ENCODE measurements around the gene PLCH1. TPM values are rescaled to one million over a fixed set of nuclear protein-coding genes. Genes with fewer than 3 reads are reported as not detected.
A peak's percentile ranks its signal among the peaks of the same experiment; 100 is the strongest.

The PLCH1 gene
- total RNA-seq, 1 donor from 2014 or later = 0.26 TPM

DNA sequence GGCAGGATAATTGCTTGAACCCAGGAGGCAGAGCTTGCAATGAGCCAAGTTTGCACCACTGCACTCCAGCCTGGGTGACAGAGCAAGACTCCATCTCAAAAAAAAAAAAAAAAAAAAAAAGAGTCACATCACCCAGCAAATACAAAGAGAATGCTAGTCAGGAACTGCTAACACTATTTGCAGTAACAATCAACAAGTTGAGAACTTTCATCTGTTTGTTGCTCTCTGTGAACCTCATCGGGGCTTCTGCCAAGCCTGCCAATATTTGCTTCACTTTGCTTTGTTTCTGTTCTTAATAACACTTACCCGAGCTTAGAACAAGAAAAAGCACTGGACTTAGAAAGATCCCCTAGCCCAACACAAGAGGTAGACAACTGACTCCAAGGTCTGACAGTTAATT, 76.9 kb downstream of the PLCH1 start:
- TF ChIP-seq, protein P1, sequence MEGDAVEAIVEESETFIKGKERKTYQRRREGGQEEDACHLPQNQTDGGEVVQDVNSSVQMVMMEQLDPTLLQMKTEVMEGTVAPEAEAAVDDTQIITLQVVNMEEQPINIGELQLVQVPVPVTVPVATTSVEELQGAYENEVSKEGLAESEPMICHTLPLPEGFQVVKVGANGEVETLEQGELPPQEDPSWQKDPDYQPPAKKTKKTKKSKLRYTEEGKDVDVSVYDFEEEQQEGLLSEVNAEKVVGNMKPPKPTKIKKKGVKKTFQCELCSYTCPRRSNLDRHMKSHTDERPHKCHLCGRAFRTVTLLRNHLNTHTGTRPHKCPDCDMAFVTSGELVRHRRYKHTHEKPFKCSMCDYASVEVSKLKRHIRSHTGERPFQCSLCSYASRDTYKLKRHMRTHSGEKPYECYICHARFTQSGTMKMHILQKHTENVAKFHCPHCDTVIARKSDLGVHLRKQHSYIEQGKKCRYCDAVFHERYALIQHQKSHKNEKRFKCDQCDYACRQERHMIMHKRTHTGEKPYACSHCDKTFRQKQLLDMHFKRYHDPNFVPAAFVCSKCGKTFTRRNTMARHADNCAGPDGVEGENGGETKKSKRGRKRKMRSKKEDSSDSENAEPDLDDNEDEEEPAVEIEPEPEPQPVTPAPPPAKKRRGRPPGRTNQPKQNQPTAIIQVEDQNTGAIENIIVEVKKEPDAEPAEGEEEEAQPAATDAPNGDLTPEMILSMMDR (IDR thresholded peaks at IDR 0.05; ENCODE audit: insufficient read depth, low read length, severe bottlenecking) = no peak
- DNase-seq (ENCODE audit: low read depth) (no peak), FAIRE-seq (no peak)
- Histone ChIP-seq H3K36me3 (ENCODE audit: control insufficient read depth, insufficient read depth, low read length) (no peaks in the 10 kb centered on the region), H3K4me3 (ENCODE audit: low read depth, low read length) (no peak overlapping the region), H3K27me3 (ENCODE audit: control insufficient read depth, insufficient read depth, low read length) (no peaks in the 10 kb centered on the region)

- peak; percentile 83 for DNase-seq (ENCODE audit: low read depth)
- TF ChIP-seq, protein P1 (IDR thresholded peaks at IDR 0.05; ENCODE audit: insufficient read depth, low read length, severe bottlenecking) = no peak
- no peak for FAIRE-seq
- H3K36me3 ChIP-seq (ENCODE audit: control insufficient read depth, insufficient read depth, low read length) = no peaks in the 10 kb centered on the region
- H3K4me3 ChIP-seq (ENCODE audit: low read depth, low read length) = no peak overlapping the region
- H3K27me3 ChIP-seq (ENCODE audit: control insufficient read depth, insufficient read depth, low read length) = no peaks in the 10 kb centered on the region
Measured at GRCh38 chr3:155664925-155665695, 79.8 kb downstream of the PLCH1 start.

- Histone ChIP-seq H3K36me3 (ENCODE audit: control insufficient read depth, insufficient read depth, low read length) (no peaks in the 10 kb centered on the region), H3K4me3 (ENCODE audit: low read depth, low read length) (no peak overlapping the region), H3K27me3 (ENCODE audit: control insufficient read depth, insufficient read depth, low read length) (no peaks in the 10 kb centered on the region)
- FAIRE-seq (no peak), DNase-seq (ENCODE audit: low read depth) (no peak)
- TF ChIP-seq, protein P1 (IDR thresholded peaks at IDR 0.05; ENCODE audit: insufficient read depth, low read length, severe bottlenecking) = no peak
Measured at GRCh38 chr3:155663467-155664212, 81.2 kb downstream of the PLCH1 start.

- no peaks in the 10 kb centered on the region for H3K36me3 ChIP-seq (ENCODE audit: control insufficient read depth, insufficient read depth, low read length)
- DNase-seq (ENCODE audit: low read depth) = peak; percentile 84
- no peaks in the 10 kb centered on the region for H3K27me3 ChIP-seq (ENCODE audit: control insufficient read depth, insufficient read depth, low read length)
- no peak for FAIRE-seq
- TF ChIP-seq, protein P1 (IDR thresholded peaks at IDR 0.05; ENCODE audit: insufficient read depth, low read length, severe bottlenecking) = no peak
- no peak overlapping the region for H3K4me3 ChIP-seq (ENCODE audit: low read depth, low read length)
Measured at GRCh38 chr3:155661760-155662159, 83.1 kb downstream of the PLCH1 start.

DNA sequence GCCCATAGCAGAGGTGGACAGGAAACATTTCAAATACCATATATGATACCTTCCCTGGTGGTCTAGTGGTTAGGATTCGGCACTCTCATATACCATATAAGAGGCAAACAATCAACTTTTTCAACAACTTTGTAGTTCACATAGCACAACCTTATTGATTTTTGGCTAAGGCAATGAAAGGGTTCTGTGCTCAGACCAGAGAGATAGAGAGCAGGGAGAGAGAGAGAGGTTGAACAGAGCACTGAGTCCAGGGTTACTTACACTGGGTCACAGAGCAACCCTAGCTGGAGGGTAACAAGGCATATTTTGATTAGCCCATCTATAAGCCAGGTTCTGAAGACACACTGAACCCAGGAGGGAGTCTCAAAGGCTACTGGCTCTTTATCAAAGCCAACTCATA, 83.8 kb downstream of the PLCH1 start:
- Histone ChIP-seq H3K36me3 (ENCODE audit: control insufficient read depth, insufficient read depth, low read length) (no peaks in the 10 kb centered on the region), H3K27me3 (ENCODE audit: control insufficient read depth, insufficient read depth, low read length) (no peaks in the 10 kb centered on the region), H3K4me3 (ENCODE audit: low read depth, low read length) (no peak overlapping the region)
- no peak for DNase-seq (ENCODE audit: low read depth)
- TF ChIP-seq, protein P1 (IDR thresholded peaks at IDR 0.05; ENCODE audit: insufficient read depth, low read length, severe bottlenecking) = no peak
- no peak for FAIRE-seq

Measured in bronchial epithelial cell (primary cell).